NB4 (cell line): ENCODE data around the gene RXRG.

ENCODE experiments used
- DNase-seq: peaks from one replicate; pipeline ENCODE4 v3.0.0; 2010; ENCODE audit warnings: low read depth
- H3K4me3 ChIP-seq: one replicate; pipeline ENCODE4 v1.5.1; 2011; ENCODE audit warnings: mild to moderate bottlenecking, low read depth, low read length, moderate library complexity
- CTCF ChIP-seq: IDR thresholded peaks from one replicate; pipeline ENCODE4 v1.5.1; 2012; ENCODE audit warnings: low read depth, low read length
- MAX ChIP-seq: IDR thresholded peaks from 2 replicates; pipeline ENCODE4 v1.6.1; 2011; ENCODE audit warnings: low read depth, low read length
- MYC ChIP-seq: IDR thresholded peaks from 2 replicates; pipeline ENCODE4 v1.6.1; 2011; ENCODE audit warnings: low read depth, low read length
- POLR2A ChIP-seq: IDR thresholded peaks from 2 replicates; pipeline ENCODE4 v1.6.1; 2011; ENCODE audit warnings: mild to moderate bottlenecking; ENCODE audit not compliant: insufficient read length; ENCODE audit errors: extremely low read depth

RXRG gene

GRCh38 chr1:165444897-165445370, at the start of gene RXRG:
TSS of gene RXRG (minus strand) at chr1:165445126. CDS start at chr1:165444893, 233 bp downstream.
- no peak within 1 kb of the TSS for H3K4me3 ChIP-seq
- no peak for DNase-seq
- TF ChIP-seq POLR2A, result no peak
- no peak for TF ChIP-seq MYC
- TF ChIP-seq MAX, result no peak
- TF ChIP-seq CTCF, result no peak

GRCh38 chr1:165492845-165493373, 48.0 kb upstream of the RXRG start:
- TF ChIP-seq MYC (no peak), MAX (no peak), POLR2A (no peak), CTCF (no peak)
- no peak for DNase-seq
- H3K4me3 ChIP-seq, result no peak overlapping the region

GRCh38 chr1:165490175-165490574, 45.2 kb upstream of the RXRG start:
- H3K4me3 ChIP-seq, result no peak overlapping the region
- no peak for DNase-seq
- no peak for TF ChIP-seq CTCF
- TF ChIP-seq MAX, result no peak
- TF ChIP-seq MYC, result no peak
- no peak for TF ChIP-seq POLR2A

- H3K4me3 ChIP-seq, result no peak overlapping the region
- no peak for DNase-seq
- TF ChIP-seq MYC, result no peak
- TF ChIP-seq POLR2A, result no peak
- no peak for TF ChIP-seq MAX
- TF ChIP-seq CTCF, result no peak
Measured at GRCh38 chr1:165487921-165488320, 43.0 kb upstream of the RXRG start.

GRCh38 chr1:165486663-165487062, 41.7 kb upstream of the RXRG start:
- no peak overlapping the region for H3K4me3 ChIP-seq
- no peak for TF ChIP-seq MYC
- TF ChIP-seq POLR2A, result no peak
- TF ChIP-seq CTCF, result no peak
- TF ChIP-seq MAX, result no peak
- no peak for DNase-seq
